ENCODE data around the gene RNF144A. TPM values are rescaled to one million over a fixed set of nuclear protein-coding genes. Genes with fewer than 3 reads are reported as not detected.

RNF144A gene
- total and polyA plus RNA-seq, 2 donors (not counting 3 experiments of a cell fraction or from before 2014, with no cell fraction given): 9.7 to 28.8 TPM

- FAIRE-seq (no peak), DNase-seq (ENCODE audit: low read depth, low spot score) (no peak)
- no TSS peak for BruUV-seq (replicated peaks)
- no peak overlapping the region for H3K4me2 ChIP-seq (ENCODE audit: insufficient read depth, low read length)
- ChIA-PET CTCF (no interaction called here), POLR2A (no interaction called here)
- peaks cover 8% of the 10 kb centered on the region for H3K4me1 ChIP-seq (ENCODE audit: control insufficient read depth, extremely low read depth, insufficient read depth, low read length)
- no peaks in the 10 kb centered on the region for H3K79me2 ChIP-seq (ENCODE audit: control insufficient read depth, insufficient read depth, low read length)
- H3K9me1 ChIP-seq (replicated peaks; ENCODE audit: control insufficient read depth, extremely low read depth, insufficient read depth, low read length): no peaks in the 10 kb centered on the region
- H3K4me3 ChIP-seq (replicated peaks in 1 of 3; ENCODE audit: insufficient read depth in 1 of 3, low read depth in 1 of 3, low read length in 3 of 3): no peak overlapping the region
- H3K36me3 ChIP-seq (ENCODE audit: control insufficient read depth in 2 of 2, extremely low read depth in 1 of 2, insufficient read depth in 2 of 2, low read length in 2 of 2): no peaks in the 10 kb centered on the region
- no peaks in the 10 kb centered on the region for H3K9me3 ChIP-seq (replicated peaks; ENCODE audit: control insufficient read depth, insufficient read depth, low read length)
- peaks cover 0 to 2% of the 10 kb centered on the region in 2 experiments for H3K27me3 ChIP-seq (ENCODE audit: control insufficient read depth in 2 of 2, insufficient read depth in 2 of 2, low read length in 2 of 2)
- no peak for TF ChIP-seq JUN (IDR thresholded peaks at IDR 0.05; ENCODE audit: borderline replicate concordance, insufficient read depth, insufficient read length, low read depth)
- no peak for TF ChIP-seq FOS (IDR thresholded peaks at IDR 0.05; ENCODE audit: borderline replicate concordance, insufficient read depth, low read length)
- no peak for TF ChIP-seq POLR2AphosphoS5 (IDR thresholded peaks at IDR 0.05; ENCODE audit: insufficient read depth, low read depth, low read length)
- no peak for TF ChIP-seq MYC (IDR thresholded peaks at IDR 0.05; ENCODE audit: low read depth, low read length)
- TF ChIP-seq GATA2 (IDR thresholded peaks at IDR 0.05; ENCODE audit: insufficient read depth, insufficient read length, low read depth, low read length): no peak
- TF ChIP-seq POLR2A (IDR thresholded peaks at IDR 0.05; ENCODE audit: low read depth, low read length): no peak
- TF ChIP-seq, protein P1, sequence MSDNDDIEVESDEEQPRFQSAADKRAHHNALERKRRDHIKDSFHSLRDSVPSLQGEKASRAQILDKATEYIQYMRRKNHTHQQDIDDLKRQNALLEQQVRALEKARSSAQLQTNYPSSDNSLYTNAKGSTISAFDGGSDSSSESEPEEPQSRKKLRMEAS (IDR thresholded peaks at IDR 0.05; ENCODE audit: insufficient read depth, insufficient read length): no peak
- TF ChIP-seq EZH2 (IDR thresholded peaks at IDR 0.05; ENCODE audit: borderline replicate concordance, low read depth, low read length, severe bottlenecking): no peak
- TF ChIP-seq, protein P2, sequence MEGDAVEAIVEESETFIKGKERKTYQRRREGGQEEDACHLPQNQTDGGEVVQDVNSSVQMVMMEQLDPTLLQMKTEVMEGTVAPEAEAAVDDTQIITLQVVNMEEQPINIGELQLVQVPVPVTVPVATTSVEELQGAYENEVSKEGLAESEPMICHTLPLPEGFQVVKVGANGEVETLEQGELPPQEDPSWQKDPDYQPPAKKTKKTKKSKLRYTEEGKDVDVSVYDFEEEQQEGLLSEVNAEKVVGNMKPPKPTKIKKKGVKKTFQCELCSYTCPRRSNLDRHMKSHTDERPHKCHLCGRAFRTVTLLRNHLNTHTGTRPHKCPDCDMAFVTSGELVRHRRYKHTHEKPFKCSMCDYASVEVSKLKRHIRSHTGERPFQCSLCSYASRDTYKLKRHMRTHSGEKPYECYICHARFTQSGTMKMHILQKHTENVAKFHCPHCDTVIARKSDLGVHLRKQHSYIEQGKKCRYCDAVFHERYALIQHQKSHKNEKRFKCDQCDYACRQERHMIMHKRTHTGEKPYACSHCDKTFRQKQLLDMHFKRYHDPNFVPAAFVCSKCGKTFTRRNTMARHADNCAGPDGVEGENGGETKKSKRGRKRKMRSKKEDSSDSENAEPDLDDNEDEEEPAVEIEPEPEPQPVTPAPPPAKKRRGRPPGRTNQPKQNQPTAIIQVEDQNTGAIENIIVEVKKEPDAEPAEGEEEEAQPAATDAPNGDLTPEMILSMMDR (IDR thresholded peaks at IDR 0.05; ENCODE audit: extremely low read depth in 1 of 2, insufficient read depth in 1 of 2, low read depth in 1 of 2, low read length in 2 of 2): no peak
- dilution Hi-C loops (cut with MboI; ENCODE audit: extremely low pct_ligation_motif_present, low sequenced_read_pairs) (no loop called here), intact Hi-C loops (cut with micrococcal nuclease) (no loop called here)
- H2AFZ ChIP-seq (ENCODE audit: low read depth, low read length): no peak overlapping the region
- no peak overlapping the region for H3K9ac ChIP-seq (replicated peaks; ENCODE audit: extremely low read depth, insufficient read depth, low read length)
- H3K27ac ChIP-seq (ENCODE audit: insufficient read depth, low read depth, low read length): no peak overlapping the region
- no peaks in the 10 kb centered on the region for H4K20me1 ChIP-seq (replicated peaks; ENCODE audit: control insufficient read depth, extremely low read depth, insufficient read depth, low read length)
These were observed 65.8 kb downstream of the RNF144A start for GRCh38 chr2:6982934-6983589.

All from endothelial cell of umbilical vein (primary cell).